Activated CD8-positive, alpha-beta memory T cell treated with anti-CD3 and anti-CD28 coated beads for 36 hours (primary cell): ENCODE data around the gene NFIB. TPM values are rescaled to one million over a fixed set of nuclear protein-coding genes. Genes with fewer than 3 reads are reported as not detected.

ENCODE experiments used
- CTCF ChIA-PET: fragments of 350-600 bp; sonication (Branson Sonifier 250); formaldehyde crosslinking; loops from one replicate; lab custom pipeline; 2021; ENCODE audit warnings: antibody characterized with exemption; lab: Charles Lee
- POLR2A ChIA-PET: fragments of 350-600 bp; sonication (Branson Sonifier 250); formaldehyde crosslinking; loops from one replicate; lab custom pipeline; 2021; ENCODE audit warnings: antibody characterized with exemption; lab: Charles Lee
- total RNA-seq, 2 experiments: library from RNA; stranded (reverse); gene quantifications; one replicate each; pipeline ENCODE4 v1.2.3, GENCODE V29; 2021

The NFIB gene
- not detected for total RNA-seq

GRCh38 chr9:14313951-14314423 lies at the start of gene NFIB:
Gene NFIB, minus strand, starts transcription at chr9:14314141. Its CDS starts 630 bp downstream, at chr9:14313511.
- POLR2A ChIA-PET = no interaction called here
- CTCF ChIA-PET = no interaction called here

DNA sequence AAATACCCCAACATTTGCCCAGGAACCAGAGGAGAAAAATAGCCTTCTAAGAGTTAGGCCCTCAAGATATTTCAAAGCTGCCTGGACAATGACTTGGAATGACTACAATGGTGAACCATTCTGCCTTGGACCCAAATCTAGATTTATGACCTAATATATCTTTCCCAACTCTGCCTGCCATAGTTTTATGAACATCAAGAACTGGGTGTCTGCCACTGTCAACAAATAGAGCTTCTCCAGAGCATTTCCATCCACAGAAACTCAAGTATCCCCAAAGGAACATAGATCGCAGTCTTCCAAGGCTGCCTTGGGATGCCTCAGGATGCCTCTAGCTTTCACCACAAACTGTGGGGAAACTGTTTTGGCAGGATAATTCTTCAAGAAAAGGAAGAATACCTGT lies 48.2 kb upstream of the NFIB start:
- ChIA-PET POLR2A (no interaction called here), CTCF (interaction anchor here (0.8 to 1.2 kb wide), 2 partner anchors 9 to 210 kb away, joined by 4 to 5 read pairs; no protein-coding TSS in a partner anchor)

DNA sequence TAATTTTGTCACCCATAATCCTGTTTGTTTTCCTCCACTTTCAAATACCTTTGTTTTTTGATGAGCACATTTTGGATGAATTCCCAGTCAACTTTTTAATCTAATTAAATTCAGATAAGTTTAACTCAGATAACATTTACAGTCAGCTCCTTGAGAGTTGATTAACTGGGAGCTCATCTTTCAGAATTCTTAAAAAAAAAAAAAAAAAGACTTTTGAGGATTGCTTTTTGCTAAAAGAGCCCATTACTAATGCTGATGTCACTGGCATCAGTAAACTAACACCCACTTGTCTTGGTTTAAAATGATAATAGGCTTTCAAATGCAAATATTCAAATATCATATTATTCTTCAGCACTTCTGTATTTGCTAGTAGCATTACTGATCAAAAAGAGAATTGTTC lies 47.1 kb upstream of the NFIB start:
- CTCF ChIA-PET = no interaction called here
- POLR2A ChIA-PET = no interaction called here

- POLR2A ChIA-PET = no interaction called here
- CTCF ChIA-PET = no interaction called here
Observed at GRCh38 chr9:14358523-14358922, 44.6 kb upstream of the NFIB start.

DNA sequence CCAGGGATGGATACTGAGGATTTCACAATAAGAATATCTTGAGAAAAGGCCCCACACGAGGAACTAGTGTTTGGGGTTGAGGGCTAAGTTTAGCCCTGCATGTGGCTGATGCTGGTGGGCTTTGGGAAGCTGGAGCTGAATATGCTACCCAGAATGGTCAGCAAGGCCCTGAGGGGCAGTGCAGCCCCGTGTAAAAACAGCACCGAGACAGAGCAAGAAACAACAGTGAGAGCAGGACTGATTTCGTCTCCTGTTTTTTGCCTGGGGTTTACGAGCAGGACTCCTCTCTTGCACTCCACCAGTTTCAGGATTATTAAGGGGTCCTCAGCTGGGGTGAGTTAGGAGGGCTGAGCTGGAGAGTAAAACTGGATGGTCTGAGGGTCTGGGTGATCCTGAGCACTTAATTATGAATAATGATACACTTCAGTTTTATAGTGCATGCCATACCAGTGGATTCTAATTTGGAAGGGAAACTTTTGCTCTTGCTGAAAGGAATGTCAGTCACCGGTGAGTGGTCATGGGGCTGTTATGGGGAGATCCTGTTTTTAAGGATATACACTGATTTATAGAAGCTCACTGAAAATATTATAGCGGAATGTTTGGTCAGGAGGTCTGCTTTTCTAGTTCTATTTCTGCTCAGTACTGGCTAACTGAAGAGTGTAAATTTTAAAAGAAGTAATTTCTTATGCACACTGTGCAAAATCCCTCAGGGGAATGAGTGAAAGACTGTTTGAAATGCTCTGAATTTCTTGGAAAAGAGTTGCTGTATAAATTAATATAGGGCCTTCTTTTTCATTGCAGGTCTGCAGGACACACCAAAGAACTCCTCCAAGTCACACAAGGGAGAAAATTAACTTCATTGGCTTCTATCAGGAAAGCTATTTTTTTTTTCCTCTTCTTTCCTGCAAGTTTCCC lies 42.7 kb upstream of the NFIB start:
- CTCF ChIA-PET = no interaction called here
- POLR2A ChIA-PET = no interaction called here

GRCh38 chr9:14354201-14354600 lies 40.3 kb upstream of the NFIB start:
- ChIA-PET POLR2A (no interaction called here), CTCF (interaction anchor here (1.3 to 1.5 kb wide), 2 partner anchors 8 to 927 kb away, joined by 5 read pairs; no protein-coding TSS in a partner anchor)

DNA sequence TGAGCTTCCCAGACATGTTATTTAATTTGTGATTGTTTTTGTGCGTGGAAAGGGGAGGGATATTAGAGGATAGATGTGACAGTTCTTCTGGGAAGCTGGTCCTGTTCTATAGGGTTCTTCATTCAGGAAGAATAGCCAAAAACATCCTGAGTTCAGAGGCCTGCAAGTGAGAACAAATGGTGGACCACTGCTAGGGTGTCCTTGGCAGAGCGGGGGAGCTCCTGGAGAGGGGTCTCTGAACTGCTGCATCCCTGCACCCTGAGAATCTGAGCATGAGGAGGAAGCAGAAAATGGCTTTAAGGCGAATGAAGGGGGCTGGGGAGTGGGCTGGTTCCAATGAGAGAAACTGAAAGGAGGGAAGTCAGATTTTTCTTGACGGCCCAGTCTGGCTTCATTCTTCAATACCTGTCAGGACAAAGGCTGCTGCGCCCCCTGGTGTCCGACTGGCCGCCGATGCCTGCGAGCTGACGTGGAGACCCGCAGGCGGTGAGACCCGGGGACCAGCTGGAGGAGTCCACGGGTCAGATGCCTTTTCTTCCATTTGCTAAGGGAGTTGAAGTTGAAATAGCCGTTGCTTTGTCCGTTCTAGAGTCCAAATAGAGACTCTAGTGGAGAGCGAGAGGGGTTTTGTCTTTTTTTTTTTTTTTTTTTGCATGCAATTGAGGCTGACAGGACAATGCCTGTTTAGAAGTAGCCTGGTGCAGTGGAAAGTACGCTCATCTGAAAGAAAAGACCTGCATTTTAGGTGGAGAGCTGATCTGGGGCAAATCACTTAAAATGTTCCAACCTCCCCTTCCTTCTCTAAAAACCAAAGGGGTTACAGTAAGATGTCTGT lies 39.5 kb upstream of the NFIB start:
- CTCF ChIA-PET = interaction anchor here (1.1 to 1.5 kb wide), 5 partner anchors 9 to 926 kb away, joined by 3 to 5 read pairs (median 4); no protein-coding TSS in a partner anchor

GRCh38 chr9:14352503-14352902 lies 38.6 kb upstream of the NFIB start:
- ChIA-PET POLR2A (no interaction called here), CTCF (interaction anchor here (1.1 to 1.4 kb wide), 3 partner anchors 8 to 103 kb away, joined by 3 to 4 read pairs (median 3); no protein-coding TSS in a partner anchor)

More for the DNA sequence above, 39.5 kb upstream of the NFIB start:
- POLR2A ChIA-PET = no interaction called here

DNA sequence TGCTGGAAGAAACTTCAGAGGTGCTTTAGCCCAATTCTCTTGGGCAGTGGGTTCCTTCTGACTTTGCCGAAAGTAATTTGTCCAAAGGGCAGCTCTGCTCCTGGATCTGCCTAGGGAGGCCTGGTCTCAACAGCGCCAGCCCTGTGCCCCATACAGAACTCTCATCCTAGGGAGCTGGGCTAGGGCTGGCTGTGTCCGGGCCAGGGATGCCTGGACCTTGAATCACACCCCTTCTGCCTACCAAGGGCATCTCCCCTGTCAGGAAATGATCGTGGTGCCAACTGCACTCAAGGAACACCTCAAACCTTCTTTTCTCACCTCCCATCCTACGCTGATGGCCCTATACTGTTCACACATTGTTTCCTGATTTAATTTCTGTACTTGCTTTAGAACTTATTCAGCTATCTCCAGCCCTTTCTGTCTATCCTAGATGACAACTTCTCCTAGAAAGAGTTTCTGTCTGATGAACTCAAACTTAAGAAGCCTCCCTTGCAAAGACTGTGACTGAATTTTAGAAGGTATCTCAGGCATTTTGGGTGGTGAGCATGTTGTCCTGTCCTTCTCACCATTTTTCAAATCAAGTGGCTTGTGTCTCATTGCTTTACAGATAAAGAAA lies 37.4 kb upstream of the NFIB start:
- POLR2A ChIA-PET = no interaction called here
- CTCF ChIA-PET = no interaction called here

GRCh38 chr9:14350754-14351153 lies 36.8 kb upstream of the NFIB start:
- CTCF ChIA-PET = no interaction called here
- POLR2A ChIA-PET = no interaction called here

GRCh38 chr9:14350349-14350728 lies 36.4 kb upstream of the NFIB start:
- POLR2A ChIA-PET = no interaction called here
- CTCF ChIA-PET = no interaction called here

DNA sequence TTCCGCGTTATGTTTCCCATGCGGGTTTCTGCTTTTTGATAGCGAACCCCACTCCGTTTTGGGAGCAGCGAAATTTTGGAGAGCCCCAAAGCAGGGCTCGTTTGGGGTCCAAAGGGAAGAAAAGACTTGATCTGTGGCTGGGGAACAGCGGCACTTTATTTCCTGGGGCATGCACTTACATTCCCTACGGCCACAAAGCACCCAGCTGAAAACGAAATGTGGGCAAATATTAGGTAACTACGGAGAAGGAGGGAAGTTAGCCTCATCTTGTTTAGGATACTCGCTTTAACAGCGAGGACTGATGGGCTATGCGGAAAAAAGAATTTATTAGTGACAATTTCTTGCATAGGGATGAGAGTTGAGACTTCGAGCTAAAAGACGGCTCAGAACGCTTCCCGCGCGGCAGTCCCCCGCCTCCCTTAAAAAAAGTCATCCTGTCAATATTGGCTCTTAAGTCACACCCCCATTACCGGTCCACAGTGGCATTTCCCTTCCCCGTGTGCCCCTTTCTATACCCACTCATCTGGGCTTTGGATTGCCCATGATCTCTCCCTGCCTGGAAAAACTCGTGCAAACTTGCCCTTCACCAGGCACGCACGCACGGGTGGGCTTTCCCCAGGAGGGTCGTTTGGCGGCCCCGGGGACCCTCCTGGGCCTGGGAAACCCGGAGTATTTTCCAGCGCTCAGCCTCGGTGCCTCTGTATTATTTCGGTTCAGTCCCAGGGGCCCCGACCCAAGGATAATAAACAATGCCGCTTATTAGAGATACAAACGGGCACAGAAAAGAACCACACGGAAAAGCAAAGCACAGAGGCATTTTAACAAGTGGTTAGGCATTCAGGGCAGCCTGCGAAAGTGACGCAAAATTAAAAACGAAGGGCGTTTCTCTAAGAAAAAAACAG lies 35.8 kb upstream of the NFIB start:
- ChIA-PET CTCF (no interaction called here), POLR2A (no interaction called here)

DNA sequence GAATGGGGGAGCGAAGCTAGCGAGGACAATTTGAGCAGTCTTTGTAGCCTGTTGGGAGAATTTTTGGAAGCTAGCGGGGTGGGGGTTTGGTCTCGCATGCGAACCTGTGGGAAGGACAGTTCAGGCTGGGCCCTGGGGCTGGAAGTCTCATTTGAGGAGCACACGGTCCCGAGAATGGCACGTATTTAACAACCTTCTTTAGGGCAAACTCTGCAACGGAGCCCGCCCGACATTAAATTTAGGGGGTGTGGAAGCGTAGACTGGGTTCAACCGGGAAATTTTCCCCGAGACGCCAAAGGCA lies 35.2 kb upstream of the NFIB start:
- ChIA-PET CTCF (no interaction called here), POLR2A (no interaction called here)

- CTCF ChIA-PET = no interaction called here
Observed at GRCh38 chr9:14348373-14349145, 34.6 kb upstream of the NFIB start.

GRCh38 chr9:14348123-14348372 lies 34.1 kb upstream of the NFIB start:
- CTCF ChIA-PET = no interaction called here
- POLR2A ChIA-PET = no interaction called here

More at GRCh38 chr9:14348373-14349145, 34.6 kb upstream of the NFIB start:
- POLR2A ChIA-PET = no interaction called here

- ChIA-PET CTCF (interaction anchor here (0.6 kb wide), 2 partner anchors 29 to 30 kb away, joined by 3 read pairs; no protein-coding TSS in a partner anchor), POLR2A (no interaction called here)
Observed at GRCh38 chr9:14347406-14348122, 33.6 kb upstream of the NFIB start.

DNA sequence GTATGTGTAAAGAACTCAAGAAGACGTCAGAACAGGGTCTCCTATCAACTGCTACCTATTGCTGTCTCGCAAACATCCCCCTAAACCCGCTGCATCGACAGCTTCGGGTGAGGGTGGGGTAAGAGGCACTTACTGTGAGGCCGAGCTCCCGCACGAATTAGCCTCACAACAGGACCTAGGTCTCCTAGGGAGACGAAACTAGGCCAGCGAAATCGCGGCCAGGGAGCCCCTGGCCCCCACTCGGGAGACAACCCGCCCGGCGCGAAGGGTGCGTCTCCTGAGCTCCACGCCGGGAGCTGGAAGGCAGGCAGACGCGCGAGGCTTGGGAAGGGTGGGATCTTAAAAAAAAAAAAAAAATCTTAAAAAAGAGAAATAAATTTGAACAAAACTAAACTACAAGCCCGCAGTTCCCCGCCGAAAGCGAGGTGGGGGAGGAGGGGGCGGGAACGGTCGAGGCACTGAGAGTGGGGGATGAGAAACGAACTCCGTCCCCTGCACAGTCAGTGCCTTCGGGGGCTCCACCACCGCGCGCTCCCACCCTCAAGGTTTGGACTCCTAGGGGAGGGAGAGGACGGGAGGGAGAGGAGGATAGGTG lies 33.0 kb upstream of the NFIB start:
- POLR2A ChIA-PET = no interaction called here
- CTCF ChIA-PET = interaction anchor here (0.6 kb wide), 2 partner anchors 28 to 29 kb away, joined by 3 read pairs; no protein-coding TSS in a partner anchor
